ENCODE data around the gene ZMYND8.
A peak's percentile ranks its signal among the peaks of the same experiment; 100 is the strongest.
"Not testable (repeated sequence)": the region's sequence is repeated elsewhere in the genome, so short reads cannot be mapped to it uniquely, and the experiment has no call there.

ZMYND8 gene

DNA sequence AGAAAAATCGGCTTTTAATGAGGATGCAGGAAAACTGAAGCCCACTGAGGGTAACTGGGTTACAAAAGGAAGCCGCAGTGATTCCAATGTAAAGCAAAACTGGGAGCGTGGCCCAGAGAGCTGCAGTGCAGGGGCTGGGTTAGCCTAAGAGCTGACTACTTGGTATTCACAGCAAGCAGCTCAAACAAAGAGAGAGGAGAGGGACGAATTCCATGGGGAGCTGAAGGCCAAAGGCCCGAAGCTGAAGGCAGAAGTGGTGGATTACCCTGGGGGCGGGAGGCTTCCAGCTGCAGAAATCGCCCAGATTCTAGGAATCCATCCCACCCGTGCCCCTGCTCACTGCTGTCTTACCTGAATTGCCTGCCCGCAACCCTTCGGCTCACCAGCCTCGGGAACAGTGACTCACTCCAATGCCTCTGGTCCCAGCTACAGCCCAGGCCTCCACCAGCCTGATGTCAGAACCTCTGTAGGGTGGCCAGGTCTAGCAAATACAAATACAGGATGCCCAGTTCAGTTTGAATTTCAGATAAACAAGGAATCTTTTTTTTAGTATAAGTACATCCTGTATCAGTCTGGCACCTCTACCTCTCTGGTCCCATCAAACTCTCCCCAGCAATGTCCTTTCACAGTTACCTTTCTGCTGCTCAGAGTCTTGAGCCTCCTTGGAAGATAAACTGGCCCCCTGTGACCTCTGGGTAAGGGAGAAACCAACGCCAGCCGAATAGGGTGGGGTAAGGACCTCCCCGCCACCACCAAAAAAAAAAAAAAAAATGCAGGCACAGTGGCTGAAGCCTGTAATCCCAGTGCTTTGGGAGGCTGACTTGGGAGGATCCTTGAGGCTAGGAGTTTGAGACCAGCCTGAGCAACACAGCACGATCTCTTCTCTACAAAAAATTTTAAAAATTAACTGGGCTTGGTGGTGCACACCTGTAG is 14.6 kb upstream of the ZMYND8 start:
- DNase-seq (ENCODE audit: low spot score), result no peak

- no peak for DNase-seq (ENCODE audit: low spot score)
These were observed 13.7 kb upstream of the ZMYND8 start for GRCh38 chr20:47370214-47370613.

GRCh38 chr20:47368301-47368700 is 11.8 kb upstream of the ZMYND8 start:
- no peak for DNase-seq (ENCODE audit: low spot score)

DNA sequence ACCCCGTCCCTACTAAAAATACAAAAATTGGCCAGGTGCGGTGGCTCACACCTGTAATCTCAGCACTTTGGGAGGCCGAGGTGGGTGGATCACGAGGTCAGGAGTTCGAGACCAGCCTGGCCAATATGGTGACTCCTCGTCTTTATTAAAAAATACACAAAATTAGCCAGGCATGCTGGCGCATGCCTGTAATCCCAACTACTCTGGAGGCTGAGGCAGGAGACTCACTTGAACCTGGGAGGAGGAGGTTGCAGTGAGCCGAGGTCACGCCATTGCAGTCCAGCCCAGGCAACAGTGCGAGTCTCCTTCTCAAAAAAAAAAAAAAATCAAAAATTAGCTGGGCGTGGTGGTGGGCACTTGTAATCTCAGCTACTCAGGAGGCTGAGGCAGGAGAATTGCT is 9.8 kb upstream of the ZMYND8 start:
- not testable (repeated sequence) for DNase-seq (ENCODE audit: low spot score)

GRCh38 chr20:47365023-47365764 is 8.7 kb upstream of the ZMYND8 start:
- peak; percentile 33 for DNase-seq (ENCODE audit: low spot score)

DNA sequence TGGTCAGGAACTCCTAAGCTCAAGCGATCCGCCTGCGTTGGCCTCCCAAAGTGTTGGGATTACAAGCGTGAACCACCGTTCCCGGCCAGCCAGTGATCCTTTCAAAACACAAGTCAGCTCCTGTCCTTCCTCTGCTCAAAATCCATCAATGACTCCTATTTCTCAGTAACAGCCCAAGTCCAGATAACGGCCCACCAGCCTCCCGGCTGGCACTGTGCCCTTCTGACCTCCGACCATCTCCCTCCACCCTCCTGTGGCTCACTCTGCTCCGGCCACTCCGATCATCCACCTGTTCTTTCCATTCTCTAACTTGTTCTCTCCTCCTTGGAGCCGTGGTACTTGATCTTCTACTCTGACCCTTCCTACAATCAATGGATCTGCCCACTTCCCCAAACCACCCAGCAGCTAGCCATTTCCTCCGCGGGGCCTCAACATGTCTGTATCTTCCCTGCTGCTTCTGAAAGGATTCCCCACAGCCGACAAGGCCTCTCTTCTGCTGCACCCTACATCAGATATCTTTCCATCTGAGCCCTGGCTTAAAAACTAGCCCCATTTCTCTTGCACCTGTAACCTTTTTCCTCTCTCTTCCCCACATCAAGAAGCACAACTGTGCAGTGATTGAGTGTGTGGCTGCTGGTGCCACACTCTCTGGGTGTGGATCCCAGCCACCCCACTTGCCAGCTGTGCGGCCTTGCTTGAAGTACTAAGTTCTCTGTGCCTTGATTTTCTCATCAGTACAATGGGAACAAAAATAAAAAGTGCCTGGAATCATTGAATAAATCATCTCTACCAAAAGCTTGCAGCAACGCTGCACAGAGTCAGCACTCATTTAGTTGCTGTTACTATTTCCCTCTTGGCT is 6.1 kb upstream of the ZMYND8 start:
- DNase-seq (ENCODE audit: low spot score), result peak; percentile 47

DNA sequence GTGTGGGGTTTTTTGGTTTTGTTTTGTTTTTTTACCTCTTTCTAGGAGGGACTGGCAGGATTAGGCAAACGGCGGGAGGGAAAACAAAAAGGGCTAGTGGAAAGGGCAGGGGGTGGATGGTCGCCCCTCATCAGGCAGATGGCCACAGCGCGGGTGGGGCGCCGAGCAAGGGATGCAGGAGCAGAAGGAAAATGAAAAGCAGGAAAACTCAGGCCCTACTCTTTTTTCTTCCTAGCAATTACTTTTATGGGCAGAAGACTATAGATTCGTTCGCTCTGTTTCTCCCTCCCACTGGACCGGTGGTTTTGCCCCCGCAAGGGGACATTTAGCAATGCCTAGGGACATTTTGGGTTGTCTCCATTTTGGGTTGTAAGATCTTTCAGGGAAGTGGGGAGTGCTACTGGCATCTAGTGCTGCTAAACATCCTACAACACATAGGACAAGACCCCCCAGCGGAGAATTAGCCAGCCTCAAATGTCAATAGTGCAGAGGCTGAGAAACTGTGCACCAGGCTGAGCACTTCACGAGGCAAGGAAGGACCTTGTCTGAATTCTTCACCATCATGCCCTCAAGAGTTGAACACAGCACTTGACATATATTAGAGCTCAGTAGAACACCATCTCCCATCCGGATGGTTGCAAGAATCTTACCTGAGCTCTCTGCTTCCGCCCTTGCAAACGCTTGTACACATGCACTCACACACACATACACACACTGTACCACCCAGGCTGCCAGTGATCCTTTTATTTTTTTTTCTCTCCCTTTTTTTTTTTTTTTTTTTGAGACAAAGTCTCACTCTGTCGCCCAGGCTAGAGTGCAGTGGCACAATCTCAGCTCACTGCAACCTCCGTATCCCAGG is 4.8 kb upstream of the ZMYND8 start:
- DNase-seq (ENCODE audit: low spot score), result peak; percentile 57

GRCh38 chr20:47360297-47361056 is 4.0 kb upstream of the ZMYND8 start:
- DNase-seq (ENCODE audit: low spot score), result peak; percentile 99

- peak; percentile 47 for DNase-seq (ENCODE audit: low spot score)
These were observed 3.2 kb upstream of the ZMYND8 start for GRCh38 chr20:47359530-47360296.

DNA sequence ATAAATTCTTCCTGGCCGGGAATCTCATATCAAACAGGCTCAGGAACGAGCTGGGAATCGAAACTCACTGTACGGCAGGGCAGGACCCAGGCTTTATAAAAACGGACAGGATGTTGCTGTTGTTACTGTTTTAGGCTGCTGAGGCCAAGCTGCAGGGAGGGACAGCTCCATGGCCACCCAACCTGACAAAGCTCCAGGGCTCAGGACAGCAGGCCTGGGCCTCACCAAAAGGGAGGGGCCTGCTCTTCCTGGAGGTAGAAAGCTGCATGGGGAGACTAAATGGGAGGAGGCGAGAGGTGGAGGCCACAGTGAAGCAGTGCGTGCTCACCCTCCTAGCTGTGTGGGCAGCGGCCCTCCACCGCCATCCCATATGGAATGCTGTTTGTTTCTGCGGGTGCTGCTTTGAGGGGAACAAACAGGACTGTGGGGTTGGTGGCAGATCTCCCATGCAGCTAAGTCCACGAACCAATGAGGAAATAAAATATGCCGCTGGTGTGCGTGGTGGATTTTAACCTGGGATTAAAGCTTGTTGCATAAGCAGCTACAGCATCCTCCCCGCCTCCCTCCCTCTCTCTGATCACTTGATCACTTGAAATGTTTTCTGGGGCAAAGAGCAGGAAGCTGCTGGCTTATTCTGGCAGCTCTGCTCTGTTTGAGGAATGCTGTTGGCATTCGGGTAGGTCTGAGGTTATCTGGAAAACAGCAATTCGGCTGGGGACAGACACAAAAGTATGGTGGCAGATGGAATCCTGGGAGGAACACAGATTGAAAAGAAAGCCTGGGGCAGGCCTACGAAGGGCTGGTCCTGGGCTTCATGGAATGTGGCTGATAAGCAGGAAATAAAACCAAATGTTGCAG is 2.4 kb upstream of the ZMYND8 start:
- DNase-seq (ENCODE audit: low spot score), result peak; percentile 69

DNA sequence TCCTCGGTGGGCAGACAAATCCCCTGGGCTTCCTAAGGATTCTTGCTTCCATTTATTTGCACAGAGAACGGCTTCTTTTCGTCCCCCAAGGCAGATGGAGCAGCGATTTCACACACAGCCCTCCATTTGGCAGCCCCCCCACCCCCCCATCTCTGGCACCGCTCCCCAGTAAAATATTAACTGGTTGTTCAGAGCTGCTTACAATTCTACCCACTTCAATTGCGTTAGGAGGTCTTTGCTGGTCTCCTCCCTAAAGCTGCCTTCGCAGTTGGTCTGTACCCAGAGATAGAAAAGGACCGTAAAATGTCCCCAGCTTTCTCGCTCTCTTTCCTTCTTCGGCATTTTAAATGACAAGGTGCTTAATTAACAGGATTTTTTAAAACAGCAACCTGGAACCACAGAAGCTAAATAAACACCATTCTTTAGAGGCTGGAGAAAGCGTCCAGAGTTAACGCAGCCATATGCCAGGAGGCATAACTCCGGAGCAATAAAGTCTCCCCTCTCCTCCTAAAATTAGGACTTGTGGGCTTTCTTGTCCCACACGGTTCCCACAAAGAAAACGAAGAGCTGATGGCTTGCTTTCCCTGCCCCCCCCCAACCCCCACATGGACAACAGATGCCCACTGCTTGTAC is 1.7 kb upstream of the ZMYND8 start:
- peak; percentile 52 for DNase-seq (ENCODE audit: low spot score)

GRCh38 chr20:47357296-47358038 is 968 bp upstream of the ZMYND8 start:
- peak; percentile 64 for DNase-seq (ENCODE audit: low spot score)

DNA sequence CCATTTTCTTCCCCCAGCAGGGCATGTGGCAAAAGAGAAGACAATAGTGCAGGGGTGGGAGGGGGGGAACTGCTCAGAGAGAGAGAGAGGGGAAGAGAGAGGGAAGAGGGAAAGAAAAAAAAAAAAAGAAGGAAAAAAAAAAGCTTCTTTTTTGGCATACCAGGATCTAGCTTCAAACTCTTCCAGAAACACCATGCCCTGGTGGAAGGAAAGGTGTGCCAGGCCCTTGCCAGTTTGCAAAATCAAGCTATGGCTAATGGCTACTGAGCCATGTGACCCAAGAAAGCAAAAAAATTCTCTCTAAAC is 326 bp downstream of the ZMYND8 start:
- DNase-seq (ENCODE audit: low spot score), result no peak

DNA sequence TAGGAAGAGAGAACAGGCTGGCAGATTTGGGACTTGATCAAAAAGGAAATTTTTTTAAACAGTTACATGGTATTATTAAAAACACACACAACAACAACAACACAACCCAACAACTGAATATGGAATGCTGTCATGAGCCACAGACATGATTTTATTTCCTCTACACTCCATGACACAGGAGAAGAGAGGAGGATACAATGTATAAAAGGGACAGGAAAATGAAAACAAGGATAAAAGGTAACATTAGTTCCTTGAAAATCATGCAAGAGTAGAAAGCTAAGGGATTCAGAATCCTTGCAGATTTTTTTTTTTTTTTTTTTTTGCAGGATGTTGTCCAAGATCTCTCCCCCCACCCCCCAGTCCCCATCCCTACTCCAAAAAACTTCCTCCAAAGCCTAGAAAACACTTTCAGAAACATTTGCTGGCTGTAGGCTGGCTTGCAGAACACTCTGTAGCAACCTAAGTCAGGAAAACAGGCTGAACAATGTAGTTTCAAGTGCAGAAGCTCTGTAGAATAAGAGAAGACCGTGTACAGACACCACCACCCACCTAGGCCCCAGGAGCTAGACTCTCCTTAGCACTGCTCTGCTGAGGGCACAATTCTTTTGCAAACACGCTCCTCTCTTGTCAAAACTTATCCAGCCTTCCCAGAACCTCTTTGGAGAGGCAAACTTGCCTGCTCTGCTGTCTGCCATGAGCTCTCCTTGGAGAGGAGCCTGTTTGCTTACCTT is 845 bp downstream of the ZMYND8 start:
- peak; percentile 56 for DNase-seq (ENCODE audit: low spot score)

- DNase-seq (ENCODE audit: low spot score), result peak; percentile 58
These were observed 1.6 kb downstream of the ZMYND8 start for GRCh38 chr20:47354714-47355488.

- no peak for DNase-seq (ENCODE audit: low spot score)
These were observed 2.1 kb downstream of the ZMYND8 start for GRCh38 chr20:47354464-47354713.

Data from hematopoietic multipotent progenitor cell treated with erythropoietin and hydrocortisone succinate and interleukin-3 and kit ligand, for 15 days (in vitro differentiated cells).